ENCODE measurements around the gene L1CAM.
A peak's percentile ranks its signal among the peaks of the same experiment; 100 is the strongest.

Gene L1CAM

GRCh38 chrX:153884590-153884989, 1.4 kb downstream of the L1CAM start:
- peaks cover 6% of the 10 kb centered on the region for H3K4me1 ChIP-seq (ENCODE audit: insufficient read depth, insufficient read length)
- DNase-seq (ENCODE audit: low read depth, low spot score), result no peak
- TF ChIP-seq ZNF274 (IDR thresholded peaks at IDR 0.05; ENCODE audit: low read depth, low read length) (no peak), SUZ12 (IDR thresholded peaks at IDR 0.05; ENCODE audit: extremely low read depth, insufficient read depth, insufficient read length) (no peak), YY1 (IDR thresholded peaks at IDR 0.05; ENCODE audit: insufficient read depth, insufficient read length) (no peak)
- no peak overlapping the region for H3K9ac ChIP-seq (ENCODE audit: insufficient read length, low read depth)
- H3K4me3 ChIP-seq (ENCODE audit: insufficient read length, low read depth), result peak overlapping the region; percentile 40
- H3K36me3 ChIP-seq (ENCODE audit: insufficient read depth, insufficient read length, low read length), result peaks cover 13% of the 10 kb centered on the region
- H3K27me3 ChIP-seq (ENCODE audit: insufficient read depth, insufficient read length), result no peaks in the 10 kb centered on the region
- H3K9me3 ChIP-seq (ENCODE audit: insufficient read depth, low read length), result no peaks in the 10 kb centered on the region

- TF ChIP-seq YY1 (IDR thresholded peaks at IDR 0.05; ENCODE audit: insufficient read depth, insufficient read length) (no peak), ZNF274 (IDR thresholded peaks at IDR 0.05; ENCODE audit: low read depth, low read length) (no peak), SUZ12 (IDR thresholded peaks at IDR 0.05; ENCODE audit: extremely low read depth, insufficient read depth, insufficient read length) (no peak)
- Histone ChIP-seq H3K9ac (ENCODE audit: insufficient read length, low read depth) (no peak overlapping the region), H3K4me3 (ENCODE audit: insufficient read length, low read depth) (no peak overlapping the region), H3K36me3 (ENCODE audit: insufficient read depth, insufficient read length, low read length) (peaks cover 13% of the 10 kb centered on the region), H3K9me3 (ENCODE audit: insufficient read depth, low read length) (no peaks in the 10 kb centered on the region), H3K27me3 (ENCODE audit: insufficient read depth, insufficient read length) (no peaks in the 10 kb centered on the region), H3K4me1 (ENCODE audit: insufficient read depth, insufficient read length) (peaks cover 9% of the 10 kb centered on the region)
- no peak for DNase-seq (ENCODE audit: low read depth, low spot score)
Measured at GRCh38 chrX:153884136-153884535, 1.8 kb downstream of the L1CAM start.

DNA sequence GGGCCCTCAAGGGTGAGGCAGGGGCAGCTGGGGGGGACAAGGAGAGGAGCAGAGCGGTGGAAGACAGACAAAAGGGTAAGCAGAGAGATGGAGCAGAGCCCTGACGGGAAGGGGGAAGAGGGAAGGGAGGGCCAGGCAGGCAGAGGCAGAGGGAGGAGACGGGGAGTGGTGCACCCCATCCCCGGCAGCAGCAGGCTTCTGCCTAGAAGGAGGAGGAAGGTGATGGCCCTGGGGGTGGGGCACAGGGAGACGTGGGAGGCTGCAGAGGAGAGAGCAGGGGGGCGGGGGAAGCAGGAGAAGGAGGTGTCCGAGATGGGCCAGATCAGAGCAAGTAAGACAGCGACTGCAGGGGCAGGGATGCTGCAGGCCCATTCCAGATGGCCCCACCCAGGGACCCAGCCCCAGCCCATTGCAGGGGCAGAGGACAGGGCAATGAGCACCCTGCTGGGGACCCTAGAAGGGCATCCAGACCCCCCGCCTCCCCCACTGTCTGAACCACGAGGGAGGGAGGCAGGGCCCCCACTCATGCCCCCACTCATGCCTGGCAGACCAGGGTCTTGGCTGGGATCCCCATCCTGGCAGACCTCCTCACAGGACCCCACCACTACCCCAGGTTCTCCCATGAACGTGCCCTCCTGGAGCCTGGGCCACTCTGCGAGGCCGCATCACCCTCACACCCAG, 2.7 kb downstream of the L1CAM start:
- no peak overlapping the region for H3K4me3 ChIP-seq (ENCODE audit: insufficient read length, low read depth)
- H3K9me3 ChIP-seq (ENCODE audit: insufficient read depth, low read length), result no peaks in the 10 kb centered on the region
- peaks cover 13% of the 10 kb centered on the region for H3K36me3 ChIP-seq (ENCODE audit: insufficient read depth, insufficient read length, low read length)
- H3K9ac ChIP-seq (ENCODE audit: insufficient read length, low read depth), result no peak overlapping the region
- TF ChIP-seq SUZ12 (IDR thresholded peaks at IDR 0.05; ENCODE audit: extremely low read depth, insufficient read depth, insufficient read length), result no peak
- no peak for TF ChIP-seq ZNF274 (IDR thresholded peaks at IDR 0.05; ENCODE audit: low read depth, low read length)
- TF ChIP-seq YY1 (IDR thresholded peaks at IDR 0.05; ENCODE audit: insufficient read depth, insufficient read length), result no peak
- H3K27me3 ChIP-seq (ENCODE audit: insufficient read depth, insufficient read length), result no peaks in the 10 kb centered on the region
- H3K4me1 ChIP-seq (ENCODE audit: insufficient read depth, insufficient read length), result peaks cover 9% of the 10 kb centered on the region
- no peak for DNase-seq (ENCODE audit: low read depth, low spot score)

DNA sequence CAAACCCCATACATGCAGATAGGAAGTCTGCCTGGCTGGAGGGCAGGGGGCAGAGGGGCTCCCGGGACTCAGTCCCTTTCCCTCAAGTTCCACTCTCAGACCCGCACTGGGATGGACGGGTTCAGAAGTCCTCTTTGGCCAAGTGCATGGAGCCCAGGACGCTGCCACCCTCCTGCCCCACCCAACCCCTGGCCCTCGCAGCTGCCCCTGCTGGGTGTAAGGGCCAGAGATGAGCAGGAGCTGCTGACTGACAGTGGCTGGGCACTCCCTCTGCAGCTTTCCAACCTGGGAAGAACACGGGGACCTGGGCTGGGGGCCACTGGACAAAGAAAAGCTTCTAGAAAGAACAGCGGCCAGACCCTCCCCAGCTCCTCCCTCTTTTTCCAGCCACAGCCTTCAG, 3.4 kb downstream of the L1CAM start:
- no peaks in the 10 kb centered on the region for H3K27me3 ChIP-seq (ENCODE audit: insufficient read depth, insufficient read length)
- TF ChIP-seq SUZ12 (IDR thresholded peaks at IDR 0.05; ENCODE audit: extremely low read depth, insufficient read depth, insufficient read length), result no peak
- no peak for TF ChIP-seq YY1 (IDR thresholded peaks at IDR 0.05; ENCODE audit: insufficient read depth, insufficient read length)
- no peak for TF ChIP-seq ZNF274 (IDR thresholded peaks at IDR 0.05; ENCODE audit: low read depth, low read length)
- H3K4me1 ChIP-seq (ENCODE audit: insufficient read depth, insufficient read length), result peaks cover 9% of the 10 kb centered on the region
- peaks cover 13% of the 10 kb centered on the region for H3K36me3 ChIP-seq (ENCODE audit: insufficient read depth, insufficient read length, low read length)
- DNase-seq (ENCODE audit: low read depth, low spot score), result no peak
- H3K4me3 ChIP-seq (ENCODE audit: insufficient read length, low read depth), result no peak overlapping the region
- H3K9ac ChIP-seq (ENCODE audit: insufficient read length, low read depth), result no peak overlapping the region
- H3K9me3 ChIP-seq (ENCODE audit: insufficient read depth, low read length), result no peaks in the 10 kb centered on the region

DNA sequence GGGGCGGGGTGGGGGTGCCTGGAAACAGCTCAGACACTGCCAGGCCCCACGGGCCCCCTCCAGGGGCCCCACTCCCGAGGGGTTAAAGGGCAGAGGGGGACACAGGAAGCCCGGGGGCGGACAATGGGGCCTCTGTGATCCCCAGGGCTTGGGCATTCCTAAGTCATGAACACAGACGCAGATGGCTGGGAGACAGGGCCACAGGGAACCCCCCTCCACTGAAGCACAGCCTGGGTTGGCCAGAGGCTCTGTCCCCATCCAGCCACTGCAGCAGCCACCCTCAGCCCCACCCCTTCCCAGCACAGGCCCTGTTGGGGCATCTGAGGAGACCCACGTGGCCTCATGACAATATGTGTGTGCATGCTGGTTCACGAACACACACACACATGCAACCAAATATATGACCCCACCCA, 3.9 kb downstream of the L1CAM start:
- Histone ChIP-seq H3K9ac (ENCODE audit: insufficient read length, low read depth) (no peak overlapping the region), H3K4me1 (ENCODE audit: insufficient read depth, insufficient read length) (peaks cover 9% of the 10 kb centered on the region), H3K4me3 (ENCODE audit: insufficient read length, low read depth) (no peak overlapping the region), H3K36me3 (ENCODE audit: insufficient read depth, insufficient read length, low read length) (peaks cover 13% of the 10 kb centered on the region), H3K27me3 (ENCODE audit: insufficient read depth, insufficient read length) (no peaks in the 10 kb centered on the region), H3K9me3 (ENCODE audit: insufficient read depth, low read length) (no peaks in the 10 kb centered on the region)
- DNase-seq (ENCODE audit: low read depth, low spot score), result no peak
- no peak for TF ChIP-seq YY1 (IDR thresholded peaks at IDR 0.05; ENCODE audit: insufficient read depth, insufficient read length)
- TF ChIP-seq SUZ12 (IDR thresholded peaks at IDR 0.05; ENCODE audit: extremely low read depth, insufficient read depth, insufficient read length), result no peak
- TF ChIP-seq ZNF274 (IDR thresholded peaks at IDR 0.05; ENCODE audit: low read depth, low read length), result no peak

- TF ChIP-seq ZNF274 (IDR thresholded peaks at IDR 0.05; ENCODE audit: low read depth, low read length), result no peak
- no peak for TF ChIP-seq YY1 (IDR thresholded peaks at IDR 0.05; ENCODE audit: insufficient read depth, insufficient read length)
- TF ChIP-seq SUZ12 (IDR thresholded peaks at IDR 0.05; ENCODE audit: extremely low read depth, insufficient read depth, insufficient read length), result no peak
- Histone ChIP-seq H3K4me3 (ENCODE audit: insufficient read length, low read depth) (no peak overlapping the region), H3K9me3 (ENCODE audit: insufficient read depth, low read length) (no peaks in the 10 kb centered on the region), H3K27me3 (ENCODE audit: insufficient read depth, insufficient read length) (no peaks in the 10 kb centered on the region), H3K36me3 (ENCODE audit: insufficient read depth, insufficient read length, low read length) (peaks cover 13% of the 10 kb centered on the region), H3K9ac (ENCODE audit: insufficient read length, low read depth) (no peak overlapping the region), H3K4me1 (ENCODE audit: insufficient read depth, insufficient read length) (peaks cover 9% of the 10 kb centered on the region)
- DNase-seq (ENCODE audit: low read depth, low spot score), result no peak
Measured at GRCh38 chrX:153881281-153881680, 4.7 kb downstream of the L1CAM start.

DNA sequence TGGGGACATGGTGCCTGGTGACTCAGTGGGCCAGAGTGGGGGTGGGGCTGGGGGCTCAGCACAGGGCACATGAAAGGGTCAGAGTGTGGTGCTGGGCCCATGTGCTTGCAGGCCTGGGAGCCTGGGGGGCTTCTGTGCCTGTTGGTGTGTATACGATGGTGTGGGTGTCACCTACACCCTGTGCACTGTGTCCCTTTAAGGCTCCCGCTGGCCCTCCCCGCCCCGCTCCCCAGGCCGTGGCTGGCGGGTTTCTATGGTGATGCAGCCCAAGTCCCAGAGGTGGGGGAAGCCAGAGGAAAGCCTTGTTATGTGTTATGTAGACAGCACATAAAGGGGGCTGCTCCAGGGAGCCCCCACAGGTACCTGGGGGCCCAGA, 5.5 kb downstream of the L1CAM start:
- no peak overlapping the region for H3K4me3 ChIP-seq (ENCODE audit: insufficient read length, low read depth)

More for the DNA sequence above, 5.5 kb downstream of the L1CAM start:
- Histone ChIP-seq H3K9me3 (ENCODE audit: insufficient read depth, low read length) (no peaks in the 10 kb centered on the region), H3K9ac (ENCODE audit: insufficient read length, low read depth) (no peak overlapping the region), H3K4me1 (ENCODE audit: insufficient read depth, insufficient read length) (peaks cover 9% of the 10 kb centered on the region), H3K27me3 (ENCODE audit: insufficient read depth, insufficient read length) (no peaks in the 10 kb centered on the region), H3K36me3 (ENCODE audit: insufficient read depth, insufficient read length, low read length) (peaks cover 13% of the 10 kb centered on the region)
- no peak for TF ChIP-seq ZNF274 (IDR thresholded peaks at IDR 0.05; ENCODE audit: low read depth, low read length)
- TF ChIP-seq SUZ12 (IDR thresholded peaks at IDR 0.05; ENCODE audit: extremely low read depth, insufficient read depth, insufficient read length), result no peak
- no peak for TF ChIP-seq YY1 (IDR thresholded peaks at IDR 0.05; ENCODE audit: insufficient read depth, insufficient read length)
- no peak for DNase-seq (ENCODE audit: low read depth, low spot score)
